Liver (tissue), 3 donors: ENCODE results near the gene HDAC9.

Experiments used
- CTCF ChIP-seq: fragments of 150-350 bp; IDR thresholded peaks from 2 replicates; pipeline ENCODE4 v1.5.1; 2017; ENCODE audit warnings: improper control_type of control experiment, low read depth, low read length; ENCODE audit not compliant: missing input control
- GABPA ChIP-seq, 2 donors: IDR thresholded peaks in 1 of 2; conservative IDR thresholded peaks in 1 of 2; 2 replicates each; pipeline ENCODE4 v1.6.1; 2016; ENCODE audit warnings: antibody characterized with exemption in 2 of 2, mild to moderate bottlenecking in 1 of 2, moderate library complexity in 1 of 2
- HNF4A ChIP-seq, 2 donors: conservative IDR thresholded peaks; 2 replicates each; pipeline ENCODE4 v1.6.1; 2016; ENCODE audit warnings: antibody characterized with exemption in 2 of 2, mild to moderate bottlenecking in 2 of 2
- HNF4G ChIP-seq: IDR thresholded peaks from 2 replicates; pipeline ENCODE4 v1.6.1; 2016; ENCODE audit warnings: antibody characterized with exemption
- JUND ChIP-seq, 2 donors: IDR thresholded peaks; 2 replicates each; pipeline ENCODE4 v1.6.1; 2016; ENCODE audit warnings: antibody characterized with exemption in 2 of 2
- MAX ChIP-seq: IDR thresholded peaks from 2 replicates; pipeline ENCODE4 v1.6.1; 2016; ENCODE audit warnings: antibody characterized with exemption
- RAD21 ChIP-seq, 2 donors: IDR thresholded peaks; 2 replicates each; pipeline ENCODE4 v1.6.1; 2016; ENCODE audit warnings: antibody characterized with exemption in 2 of 2, mild to moderate bottlenecking in 2 of 2
- SP1 ChIP-seq: IDR thresholded peaks from 2 replicates; pipeline ENCODE4 v1.6.1; 2018; ENCODE audit warnings: antibody characterized with exemption, mild to moderate bottlenecking
- TAF1 ChIP-seq: conservative IDR thresholded peaks from 2 replicates; pipeline ENCODE4 v1.6.1; 2016; ENCODE audit warnings: antibody characterized with exemption, mild to moderate bottlenecking
- YY1 ChIP-seq: IDR thresholded peaks from 2 replicates; pipeline ENCODE4 v1.6.1; 2016; ENCODE audit warnings: antibody characterized with exemption, mild to moderate bottlenecking
- TF ChIP-seq, protein P1 (sequence below): IDR thresholded peaks from 2 replicates; pipeline ENCODE4 v1.6.1; 2016; ENCODE audit warnings: antibody characterized with exemption, mild to moderate bottlenecking
- TF ChIP-seq, protein P2 (sequence below): IDR thresholded peaks from 2 replicates; pipeline ENCODE4 v1.6.1; 2016; ENCODE audit warnings: antibody characterized with exemption
- TF ChIP-seq, protein P3 (sequence below): IDR thresholded peaks from 2 replicates; pipeline ENCODE4 v1.6.1; 2016; ENCODE audit warnings: antibody characterized with exemption
- donor health status: healthy.
- donor health status: healthy.

GRCh38 chr7:18575622-18576572, 80.3 kb downstream of the HDAC9 start:
- TF ChIP-seq CTCF (no peak), MAX (no peak), YY1 (no peak), RAD21 (IDR thresholded peaks at IDR 0.05) (no peak), TAF1 (no peak), SP1 (no peak), GABPA (IDR thresholded peaks at IDR 0.05 in 1 of 2, conservative IDR thresholded peaks at IDR 0.05 in 1 of 2) (no peak), JUND (IDR thresholded peaks at IDR 0.05) (no peak), HNF4A (conservative IDR thresholded peaks at IDR 0.05) (no peak), HNF4G (no peak)
- TF ChIP-seq, protein P1, sequence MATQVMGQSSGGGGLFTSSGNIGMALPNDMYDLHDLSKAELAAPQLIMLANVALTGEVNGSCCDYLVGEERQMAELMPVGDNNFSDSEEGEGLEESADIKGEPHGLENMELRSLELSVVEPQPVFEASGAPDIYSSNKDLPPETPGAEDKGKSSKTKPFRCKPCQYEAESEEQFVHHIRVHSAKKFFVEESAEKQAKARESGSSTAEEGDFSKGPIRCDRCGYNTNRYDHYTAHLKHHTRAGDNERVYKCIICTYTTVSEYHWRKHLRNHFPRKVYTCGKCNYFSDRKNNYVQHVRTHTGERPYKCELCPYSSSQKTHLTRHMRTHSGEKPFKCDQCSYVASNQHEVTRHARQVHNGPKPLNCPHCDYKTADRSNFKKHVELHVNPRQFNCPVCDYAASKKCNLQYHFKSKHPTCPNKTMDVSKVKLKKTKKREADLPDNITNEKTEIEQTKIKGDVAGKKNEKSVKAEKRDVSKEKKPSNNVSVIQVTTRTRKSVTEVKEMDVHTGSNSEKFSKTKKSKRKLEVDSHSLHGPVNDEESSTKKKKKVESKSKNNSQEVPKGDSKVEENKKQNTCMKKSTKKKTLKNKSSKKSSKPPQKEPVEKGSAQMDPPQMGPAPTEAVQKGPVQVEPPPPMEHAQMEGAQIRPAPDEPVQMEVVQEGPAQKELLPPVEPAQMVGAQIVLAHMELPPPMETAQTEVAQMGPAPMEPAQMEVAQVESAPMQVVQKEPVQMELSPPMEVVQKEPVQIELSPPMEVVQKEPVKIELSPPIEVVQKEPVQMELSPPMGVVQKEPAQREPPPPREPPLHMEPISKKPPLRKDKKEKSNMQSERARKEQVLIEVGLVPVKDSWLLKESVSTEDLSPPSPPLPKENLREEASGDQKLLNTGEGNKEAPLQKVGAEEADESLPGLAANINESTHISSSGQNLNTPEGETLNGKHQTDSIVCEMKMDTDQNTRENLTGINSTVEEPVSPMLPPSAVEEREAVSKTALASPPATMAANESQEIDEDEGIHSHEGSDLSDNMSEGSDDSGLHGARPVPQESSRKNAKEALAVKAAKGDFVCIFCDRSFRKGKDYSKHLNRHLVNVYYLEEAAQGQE, result no peak
- TF ChIP-seq, protein P2, sequence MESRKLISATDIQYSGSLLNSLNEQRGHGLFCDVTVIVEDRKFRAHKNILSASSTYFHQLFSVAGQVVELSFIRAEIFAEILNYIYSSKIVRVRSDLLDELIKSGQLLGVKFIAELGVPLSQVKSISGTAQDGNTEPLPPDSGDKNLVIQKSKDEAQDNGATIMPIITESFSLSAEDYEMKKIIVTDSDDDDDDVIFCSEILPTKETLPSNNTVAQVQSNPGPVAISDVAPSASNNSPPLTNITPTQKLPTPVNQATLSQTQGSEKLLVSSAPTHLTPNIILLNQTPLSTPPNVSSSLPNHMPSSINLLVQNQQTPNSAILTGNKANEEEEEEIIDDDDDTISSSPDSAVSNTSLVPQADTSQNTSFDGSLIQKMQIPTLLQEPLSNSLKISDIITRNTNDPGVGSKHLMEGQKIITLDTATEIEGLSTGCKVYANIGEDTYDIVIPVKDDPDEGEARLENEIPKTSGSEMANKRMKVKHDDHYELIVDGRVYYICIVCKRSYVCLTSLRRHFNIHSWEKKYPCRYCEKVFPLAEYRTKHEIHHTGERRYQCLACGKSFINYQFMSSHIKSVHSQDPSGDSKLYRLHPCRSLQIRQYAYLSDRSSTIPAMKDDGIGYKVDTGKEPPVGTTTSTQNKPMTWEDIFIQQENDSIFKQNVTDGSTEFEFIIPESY, result no peak
- TF ChIP-seq, protein P3, sequence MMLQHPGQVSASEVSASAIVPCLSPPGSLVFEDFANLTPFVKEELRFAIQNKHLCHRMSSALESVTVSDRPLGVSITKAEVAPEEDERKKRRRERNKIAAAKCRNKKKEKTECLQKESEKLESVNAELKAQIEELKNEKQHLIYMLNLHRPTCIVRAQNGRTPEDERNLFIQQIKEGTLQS, result no peak
